ENCODE results near the gene PELI2.

Gene PELI2

GRCh38 chr14:56205881-56206280 is 87.7 kb downstream of the PELI2 start:
- DNase-seq (ENCODE audit: low spot score), result no peak

- DNase-seq (ENCODE audit: low spot score), result no peak
Measured at GRCh38 chr14:56206596-56206995, 88.4 kb downstream of the PELI2 start.

GRCh38 chr14:56207626-56208292 is 89.5 kb downstream of the PELI2 start:
- DNase-seq (ENCODE audit: low spot score), result no peak

GRCh38 chr14:56208520-56208919 is 90.3 kb downstream of the PELI2 start:
- DNase-seq (ENCODE audit: low spot score), result no peak

GRCh38 chr14:56210571-56210970 is 92.4 kb downstream of the PELI2 start:
- DNase-seq (ENCODE audit: low spot score), result no peak

GRCh38 chr14:56211084-56211483 is 92.9 kb downstream of the PELI2 start:
- no peak for DNase-seq (ENCODE audit: low spot score)

- no peak for DNase-seq (ENCODE audit: low spot score)
Measured at GRCh38 chr14:56211844-56212243, 93.6 kb downstream of the PELI2 start.

- DNase-seq (ENCODE audit: low spot score), result no peak
Measured at GRCh38 chr14:56212521-56212920, 94.3 kb downstream of the PELI2 start.

GRCh38 chr14:56213306-56213705 is 95.1 kb downstream of the PELI2 start:
- DNase-seq (ENCODE audit: low spot score), result no peak

GRCh38 chr14:56215180-56215579 is 97.0 kb downstream of the PELI2 start:
- DNase-seq (ENCODE audit: low spot score), result no peak

GRCh38 chr14:56216626-56217379 is 98.6 kb downstream of the PELI2 start:
- no peak for DNase-seq (ENCODE audit: low spot score)

- no peak for DNase-seq (ENCODE audit: low spot score)
Measured at GRCh38 chr14:56217380-56218045, 99.3 kb downstream of the PELI2 start.

GRCh38 chr14:56219666-56220413 is 101.6 kb downstream of the PELI2 start:
- DNase-seq (ENCODE audit: low spot score), result no peak

GRCh38 chr14:56221382-56222128 is 103.3 kb downstream of the PELI2 start:
- DNase-seq (ENCODE audit: low spot score), result no peak

- DNase-seq (ENCODE audit: low spot score), result no peak
Measured at GRCh38 chr14:56224229-56224628, 106.0 kb downstream of the PELI2 start.

- DNase-seq (ENCODE audit: low spot score), result peak; percentile 56
Measured at GRCh38 chr14:56224691-56225681, 106.8 kb downstream of the PELI2 start.

- no peak for DNase-seq (ENCODE audit: low spot score)
Measured at GRCh38 chr14:56235388-56235787, 117.2 kb downstream of the PELI2 start.

- DNase-seq (ENCODE audit: low spot score), result no peak
Measured at GRCh38 chr14:56237398-56237797, 119.2 kb downstream of the PELI2 start.

GRCh38 chr14:56241461-56241860 is 123.2 kb downstream of the PELI2 start:
- no peak for DNase-seq (ENCODE audit: low spot score)

- no peak for DNase-seq (ENCODE audit: low spot score)
Measured at GRCh38 chr14:56243110-56243509, 124.9 kb downstream of the PELI2 start.

Data from HuH-7 (cell line).